ENCODE measurements around the gene OCEL1.

Gene OCEL1

DNA sequence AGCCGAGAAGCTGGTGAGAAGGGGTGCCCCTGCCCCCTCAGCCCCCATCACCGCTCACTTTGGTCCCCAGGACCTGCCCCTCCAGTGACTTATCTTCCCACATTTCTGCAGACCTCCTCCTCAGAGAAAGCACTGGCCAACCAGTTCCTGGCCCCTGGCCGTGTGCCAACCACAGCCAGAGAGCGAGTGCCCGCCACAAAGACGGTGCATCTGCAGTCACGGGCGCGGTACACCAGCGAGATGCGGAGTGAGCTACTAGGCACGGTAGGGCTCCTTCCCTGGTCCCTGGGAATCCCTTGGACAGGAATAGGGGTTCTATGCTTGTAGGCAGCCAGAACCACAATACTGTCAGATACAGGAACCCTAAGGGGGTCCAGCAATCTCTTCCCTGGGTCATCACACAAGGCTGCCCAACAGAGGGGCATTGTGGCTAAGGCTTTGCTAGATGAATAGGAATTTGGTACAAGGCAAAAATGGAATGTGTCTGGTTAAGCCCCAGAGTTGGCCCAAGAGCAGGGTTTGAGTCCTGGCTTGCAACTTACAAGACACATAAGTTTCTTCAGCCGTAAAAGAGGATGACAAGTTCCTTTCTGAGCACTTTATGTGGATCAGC is 9.9 kb upstream of the OCEL1 start:
- intact Hi-C loops (cut with micrococcal nuclease): no loop called here
- no peaks in the 10 kb centered on the region for H3K9me3 Mint-ChIP-seq
- H3K36me3 Mint-ChIP-seq (ENCODE audit: low read depth): peaks cover 68% of the 10 kb centered on the region
- H3K4me3 Mint-ChIP-seq: peak overlapping the region; percentile 79
- H3K4me1 Mint-ChIP-seq (ENCODE audit: low read depth): peaks cover 36% of the 10 kb centered on the region
- H3K27me3 Mint-ChIP-seq: no peaks in the 10 kb centered on the region
- peak overlapping the region; percentile 96 for H3K27ac Mint-ChIP-seq

DNA sequence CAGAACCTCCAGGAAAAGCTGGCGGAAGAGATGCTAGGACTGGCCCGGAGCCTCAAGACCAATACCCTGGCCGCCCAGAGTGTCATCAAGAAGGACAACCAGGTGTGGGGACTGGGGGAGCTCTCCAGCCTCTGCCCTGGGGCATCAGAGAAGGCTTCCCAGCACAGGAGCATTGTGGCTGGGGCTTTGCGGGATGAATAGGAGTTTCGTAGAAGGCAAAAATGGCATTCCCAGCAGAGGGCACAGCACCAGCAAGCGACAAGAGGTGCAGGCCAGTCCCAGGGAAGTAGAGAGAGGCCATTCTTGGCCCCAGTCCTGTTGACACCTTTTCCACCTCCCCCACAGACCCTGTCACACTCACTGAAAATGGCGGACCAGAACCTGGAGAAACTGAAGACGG is 6.7 kb upstream of the OCEL1 start:
- intact Hi-C loops (cut with micrococcal nuclease): no loop called here
- Mint-ChIP-seq H3K27ac (peak overlapping the region; percentile 51), H3K27me3 (no peaks in the 10 kb centered on the region), H3K4me3 (no peak overlapping the region), H3K4me1 (ENCODE audit: low read depth) (peaks cover 46% of the 10 kb centered on the region), H3K36me3 (ENCODE audit: low read depth) (peaks cover 37% of the 10 kb centered on the region), H3K9me3 (no peaks in the 10 kb centered on the region)

DNA sequence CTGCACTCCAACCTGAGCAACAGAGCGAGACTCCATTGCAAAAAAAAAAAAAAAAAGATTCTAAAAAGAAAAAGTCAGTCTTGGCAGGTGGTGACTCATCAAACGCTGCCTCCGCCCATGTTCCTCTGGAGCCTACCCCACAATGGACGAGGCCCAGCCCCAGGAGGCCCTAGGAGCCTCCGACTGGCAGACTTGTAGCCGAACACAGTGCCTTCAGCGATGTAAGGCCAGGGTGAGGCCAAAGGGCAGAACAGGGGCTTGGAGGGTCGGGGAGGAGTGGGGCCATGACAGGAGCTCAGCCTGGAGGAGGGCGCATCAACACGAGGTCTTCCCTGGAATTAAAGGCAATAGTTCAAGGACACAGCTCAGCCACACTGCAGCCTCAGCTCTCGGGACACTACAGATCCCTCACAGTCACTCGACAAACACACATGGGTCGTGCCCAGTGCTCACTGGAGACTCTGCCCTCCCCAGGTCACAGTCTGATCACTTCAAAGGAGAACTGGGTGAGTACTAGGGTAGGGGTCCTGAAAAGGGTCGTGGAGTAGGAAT is 5.7 kb upstream of the OCEL1 start:
- H3K27me3 Mint-ChIP-seq: no peaks in the 10 kb centered on the region
- H3K27ac Mint-ChIP-seq: peak overlapping the region; percentile 51
- H3K4me3 Mint-ChIP-seq: no peak overlapping the region
- no peaks in the 10 kb centered on the region for H3K9me3 Mint-ChIP-seq
- intact Hi-C loops (cut with micrococcal nuclease): no loop called here
- peaks cover 36% of the 10 kb centered on the region for H3K36me3 Mint-ChIP-seq (ENCODE audit: low read depth)
- H3K4me1 Mint-ChIP-seq (ENCODE audit: low read depth): peaks cover 41% of the 10 kb centered on the region

DNA sequence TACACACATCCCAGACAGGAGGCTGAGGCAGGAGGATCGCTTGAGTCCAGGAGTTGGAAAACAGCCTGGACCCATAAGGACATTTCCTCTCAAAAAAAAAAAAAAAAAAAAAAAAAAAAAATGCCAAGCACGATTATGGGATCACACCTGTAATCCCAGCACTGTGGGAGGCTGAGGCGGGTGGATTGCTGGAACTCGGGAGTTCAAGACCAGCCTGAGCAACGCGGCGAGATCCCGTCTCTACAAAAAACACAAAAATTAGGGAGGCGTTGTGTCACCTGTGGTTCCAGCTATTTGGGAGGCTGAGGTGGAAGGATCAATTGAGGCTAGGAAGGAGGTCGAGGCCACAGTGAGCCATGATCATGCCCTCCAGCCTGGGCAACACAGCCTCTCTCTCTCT is 973 bp upstream of the OCEL1 start:
- Mint-ChIP-seq H3K36me3 (ENCODE audit: low read depth) (peaks cover 35% of the 10 kb centered on the region), H3K27ac (no peak overlapping the region), H3K27me3 (no peaks in the 10 kb centered on the region), H3K4me3 (no peak overlapping the region), H3K9me3 (no peaks in the 10 kb centered on the region), H3K4me1 (ENCODE audit: low read depth) (peaks cover 35% of the 10 kb centered on the region)
- intact Hi-C loops (cut with micrococcal nuclease): loop anchor here (5.0 kb wide), 1 partner anchor 328 kb away; no protein-coding TSS in a partner anchor

DNA sequence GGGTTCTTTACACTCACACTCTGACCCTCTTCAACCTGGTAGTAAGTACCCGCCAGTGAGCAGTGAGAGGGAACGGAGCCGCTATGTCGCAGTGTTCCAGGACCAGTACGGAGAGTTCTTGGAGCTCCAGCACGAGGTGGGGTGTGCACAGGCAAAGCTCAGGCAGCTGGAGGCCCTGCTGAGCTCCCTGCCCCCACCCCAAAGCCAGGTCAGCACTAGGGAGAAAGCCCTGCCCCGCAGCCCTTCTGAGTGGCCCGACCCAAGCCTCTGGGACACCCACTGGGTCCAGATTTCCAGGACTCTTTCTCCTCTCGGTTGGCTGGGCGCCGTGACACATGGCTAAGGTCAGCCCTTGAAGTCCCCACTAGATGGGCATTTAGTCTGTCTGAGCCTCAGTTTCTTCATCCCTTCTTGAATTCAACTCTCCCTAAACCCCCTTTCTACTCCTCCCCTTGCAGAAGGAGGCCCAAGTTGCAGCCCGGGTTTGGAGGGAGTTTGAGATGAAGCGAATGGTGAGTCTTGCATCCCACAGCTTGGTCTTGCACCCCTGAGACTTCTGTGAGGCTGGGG is 1.9 kb downstream of the OCEL1 start:
- intact Hi-C loops (cut with micrococcal nuclease): loop anchor here (5.0 kb wide), 1 partner anchor 331 kb away; no protein-coding TSS in a partner anchor
- peaks cover 64% of the 10 kb centered on the region for H3K36me3 Mint-ChIP-seq (ENCODE audit: low read depth)
- no peaks in the 10 kb centered on the region for H3K27me3 Mint-ChIP-seq
- peaks cover 27% of the 10 kb centered on the region for H3K4me1 Mint-ChIP-seq (ENCODE audit: low read depth)
- no peaks in the 10 kb centered on the region for H3K9me3 Mint-ChIP-seq
- no peak overlapping the region for H3K4me3 Mint-ChIP-seq
- H3K27ac Mint-ChIP-seq: no peak overlapping the region

DNA sequence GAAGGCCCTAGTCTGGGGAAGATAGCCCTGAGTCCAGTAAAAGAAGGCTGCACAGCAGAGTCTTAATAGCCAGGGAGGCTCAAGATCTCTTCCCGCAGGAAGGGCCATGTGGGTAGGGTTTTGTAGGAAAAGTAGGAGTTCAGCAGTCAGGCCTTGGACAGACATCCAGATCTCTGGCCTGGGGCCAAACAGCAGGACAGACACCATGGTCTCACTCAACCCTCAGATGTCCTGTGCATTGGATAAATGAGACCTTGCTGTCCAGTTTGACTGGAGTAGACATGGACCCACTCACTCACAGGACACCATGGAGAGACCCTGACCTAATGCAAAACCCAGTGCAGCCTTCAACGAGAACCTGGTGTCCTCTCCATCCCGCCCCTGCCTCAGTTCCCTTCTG is 3.9 kb downstream of the OCEL1 start:
- Mint-ChIP-seq H3K9me3 (no peaks in the 10 kb centered on the region), H3K4me1 (ENCODE audit: low read depth) (peaks cover 26% of the 10 kb centered on the region), H3K36me3 (ENCODE audit: low read depth) (peaks cover 72% of the 10 kb centered on the region), H3K27ac (no peak overlapping the region), H3K27me3 (no peaks in the 10 kb centered on the region), H3K4me3 (no peak overlapping the region)
- intact Hi-C loops (cut with micrococcal nuclease): loop anchor here (5.0 kb wide), 1 partner anchor 333 kb away; no protein-coding TSS in a partner anchor

DNA sequence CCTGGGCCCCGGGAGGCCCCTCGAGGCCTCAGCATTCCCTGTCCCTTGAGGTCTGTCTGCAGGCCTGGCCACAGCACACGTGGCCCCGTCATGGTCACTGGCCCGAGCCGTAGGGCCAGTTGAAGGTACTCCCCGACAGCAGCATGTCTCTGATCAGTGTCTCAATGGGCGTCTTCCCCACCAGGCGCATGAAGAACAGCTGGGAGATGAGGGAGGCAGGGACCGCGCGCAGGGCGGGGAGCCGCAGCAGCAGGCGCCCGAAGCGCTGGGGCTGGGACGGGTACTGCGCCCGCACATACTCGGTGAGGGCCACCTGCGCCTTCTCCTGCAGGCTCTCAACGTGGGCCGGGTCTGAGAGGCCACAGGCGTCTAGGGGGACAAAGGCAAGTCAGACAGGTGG is 6.2 kb downstream of the OCEL1 start:
- intact Hi-C loops (cut with micrococcal nuclease): no loop called here
- Mint-ChIP-seq H3K27ac (no peak overlapping the region), H3K36me3 (ENCODE audit: low read depth) (peaks cover 60% of the 10 kb centered on the region), H3K9me3 (no peaks in the 10 kb centered on the region), H3K4me3 (no peak overlapping the region), H3K4me1 (ENCODE audit: low read depth) (peaks cover 37% of the 10 kb centered on the region), H3K27me3 (no peaks in the 10 kb centered on the region)

DNA sequence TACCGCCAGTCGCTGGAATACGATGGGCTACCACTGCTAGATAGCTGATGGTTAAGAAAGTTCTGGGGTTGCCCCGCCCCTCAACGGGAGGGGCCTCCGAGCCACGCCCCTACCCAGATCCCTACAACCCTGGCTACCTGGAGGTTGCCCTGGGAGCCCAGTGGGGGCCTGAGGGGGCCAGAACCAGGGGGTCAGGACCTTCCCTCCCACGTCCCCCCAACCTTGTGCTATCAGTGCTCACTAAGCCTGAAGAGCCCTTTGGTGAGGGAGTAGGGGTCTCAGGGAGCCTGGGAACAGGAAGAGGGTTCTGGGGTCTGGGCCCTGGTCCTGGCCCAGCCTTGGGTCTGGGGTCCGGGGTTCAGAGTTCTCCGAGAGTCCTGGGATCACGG is 8.9 kb downstream of the OCEL1 start:
- Mint-ChIP-seq H3K27ac (peak overlapping the region; percentile 30), H3K4me1 (ENCODE audit: low read depth) (peaks cover 35% of the 10 kb centered on the region), H3K36me3 (ENCODE audit: low read depth) (peaks cover 52% of the 10 kb centered on the region)

DNA sequence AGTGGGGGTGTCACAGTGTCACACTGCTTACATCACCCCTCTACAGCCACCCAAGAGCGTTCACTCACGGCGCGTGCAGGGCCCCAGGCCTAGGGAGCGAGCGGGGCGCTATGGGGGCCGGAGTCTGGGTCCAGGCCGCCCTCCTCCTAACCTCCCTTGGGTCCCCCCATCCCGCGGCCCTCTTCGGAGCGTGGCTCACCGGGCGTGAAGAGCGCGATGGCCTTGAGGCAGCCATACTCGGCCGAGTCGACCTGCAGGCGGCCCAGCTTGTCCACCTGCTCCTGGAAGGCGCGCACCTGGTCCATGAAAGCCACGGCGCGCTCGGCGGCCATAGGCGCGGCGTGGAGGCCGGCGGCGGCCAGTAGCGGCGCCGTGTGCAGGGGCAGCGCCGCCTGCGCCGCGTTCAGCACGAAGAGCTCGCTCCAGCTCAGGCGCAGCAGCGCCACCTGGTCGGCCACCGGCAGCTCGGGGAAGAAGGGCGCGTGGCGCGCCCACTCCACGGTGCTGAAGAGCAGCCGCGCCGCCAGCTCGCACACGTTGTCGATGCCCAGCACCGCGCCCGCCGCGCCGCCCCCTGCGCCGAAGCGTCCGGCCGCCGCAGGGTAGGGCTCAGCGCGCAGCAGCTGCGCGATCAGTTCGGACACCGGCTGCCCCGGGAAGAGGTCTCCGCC is 9.4 kb downstream of the OCEL1 start:
- H3K27ac Mint-ChIP-seq: peak overlapping the region; percentile 30
- peaks cover 35% of the 10 kb centered on the region for H3K4me1 Mint-ChIP-seq (ENCODE audit: low read depth)
- peaks cover 52% of the 10 kb centered on the region for H3K36me3 Mint-ChIP-seq (ENCODE audit: low read depth)
- H3K9me3 Mint-ChIP-seq: no peaks in the 10 kb centered on the region
- intact Hi-C loops (cut with micrococcal nuclease): no loop called here
- H3K4me3 Mint-ChIP-seq: peak overlapping the region; percentile 78
- no peaks in the 10 kb centered on the region for H3K27me3 Mint-ChIP-seq

More for the DNA sequence above, 8.9 kb downstream of the OCEL1 start:
- H3K9me3 Mint-ChIP-seq: no peaks in the 10 kb centered on the region
- intact Hi-C loops (cut with micrococcal nuclease): no loop called here
- peak overlapping the region; percentile 78 for H3K4me3 Mint-ChIP-seq
- no peaks in the 10 kb centered on the region for H3K27me3 Mint-ChIP-seq

DNA sequence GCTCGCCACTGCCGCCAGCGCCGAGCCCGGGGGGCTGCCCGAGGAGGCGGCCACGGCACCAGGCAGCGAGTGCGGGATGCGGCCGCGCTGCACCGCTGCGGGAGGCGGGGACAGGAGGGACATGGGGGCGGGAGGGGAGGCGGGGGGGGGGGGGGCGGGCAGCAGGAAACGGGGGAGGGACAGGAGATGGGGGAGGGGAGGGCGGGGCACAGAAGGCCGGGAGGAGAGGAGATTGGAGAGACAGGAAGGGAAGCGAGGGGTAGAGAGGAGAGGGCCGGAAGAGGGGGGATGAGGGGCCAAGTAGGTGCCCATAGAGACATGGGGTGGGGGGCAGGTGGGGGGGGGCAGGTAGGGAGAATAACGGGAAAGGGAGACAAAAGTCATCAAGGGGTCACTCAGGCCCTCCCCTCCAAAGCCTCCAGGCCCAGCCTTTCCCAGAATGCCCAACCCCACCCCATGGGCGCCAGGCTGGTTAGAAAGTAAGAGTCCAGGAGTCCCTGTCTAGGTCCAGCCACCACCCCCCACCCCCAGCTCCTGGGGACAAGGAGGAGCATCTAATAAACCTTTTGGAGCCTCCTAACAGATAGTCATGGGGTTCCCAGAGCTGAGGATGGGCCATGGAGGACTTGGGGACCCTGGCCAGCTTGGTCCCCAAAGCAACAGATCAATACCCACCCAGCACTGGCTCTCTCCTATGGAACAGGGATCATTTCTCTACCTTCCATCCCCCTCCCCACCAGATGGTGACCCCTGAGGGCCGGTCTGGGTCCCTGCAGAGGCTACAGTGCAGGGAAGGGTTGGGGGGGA is 10.1 kb downstream of the OCEL1 start:
- Mint-ChIP-seq H3K4me3 (peak overlapping the region; percentile 78), H3K27me3 (no peaks in the 10 kb centered on the region), H3K36me3 (ENCODE audit: low read depth) (peaks cover 52% of the 10 kb centered on the region), H3K9me3 (no peaks in the 10 kb centered on the region), H3K4me1 (ENCODE audit: low read depth) (peaks cover 35% of the 10 kb centered on the region), H3K27ac (peak overlapping the region; percentile 30)
- intact Hi-C loops (cut with micrococcal nuclease): no loop called here

DNA sequence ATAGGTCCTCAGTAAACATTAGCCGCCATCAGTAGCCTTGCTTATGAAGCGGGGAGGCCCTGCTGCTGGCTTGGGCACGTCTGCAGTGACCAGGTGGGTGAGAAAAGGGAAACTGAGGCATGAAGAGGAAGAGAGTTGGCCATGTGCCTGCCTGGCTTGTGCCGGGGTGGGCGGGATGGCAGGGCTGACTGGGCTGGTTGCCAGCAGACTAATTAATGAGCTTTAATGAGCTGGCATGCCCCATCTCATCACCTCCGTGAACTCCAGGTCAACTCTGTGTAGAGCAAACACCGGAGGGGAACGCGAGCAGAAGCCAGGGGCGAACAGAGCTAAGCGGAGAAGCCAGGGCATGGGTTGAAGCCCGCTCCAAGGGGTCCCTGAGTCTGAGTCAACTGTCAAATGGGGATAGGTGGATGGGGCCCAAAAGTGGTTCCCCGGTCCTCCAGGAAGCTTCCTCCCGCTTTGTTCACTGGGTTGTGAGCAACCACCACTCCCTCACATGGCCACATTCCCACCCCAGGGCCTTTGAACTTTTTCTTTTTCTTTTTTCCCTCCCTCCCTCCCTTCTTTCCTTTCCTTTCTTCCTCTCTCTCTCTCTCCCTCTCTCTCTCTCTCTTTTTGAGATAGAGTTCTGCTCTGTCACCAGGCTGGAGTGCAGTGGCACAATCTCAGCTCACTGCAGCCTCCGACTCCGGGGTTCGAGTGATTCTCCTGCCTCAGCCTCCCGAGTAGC is 11.0 kb downstream of the OCEL1 start:
- intact Hi-C loops (cut with micrococcal nuclease): no loop called here
- Mint-ChIP-seq H3K27ac (no peak overlapping the region), H3K4me3 (no peak overlapping the region), H3K36me3 (ENCODE audit: low read depth) (peaks cover 48% of the 10 kb centered on the region), H3K9me3 (no peaks in the 10 kb centered on the region), H3K4me1 (ENCODE audit: low read depth) (peaks cover 35% of the 10 kb centered on the region), H3K27me3 (no peaks in the 10 kb centered on the region)

DNA sequence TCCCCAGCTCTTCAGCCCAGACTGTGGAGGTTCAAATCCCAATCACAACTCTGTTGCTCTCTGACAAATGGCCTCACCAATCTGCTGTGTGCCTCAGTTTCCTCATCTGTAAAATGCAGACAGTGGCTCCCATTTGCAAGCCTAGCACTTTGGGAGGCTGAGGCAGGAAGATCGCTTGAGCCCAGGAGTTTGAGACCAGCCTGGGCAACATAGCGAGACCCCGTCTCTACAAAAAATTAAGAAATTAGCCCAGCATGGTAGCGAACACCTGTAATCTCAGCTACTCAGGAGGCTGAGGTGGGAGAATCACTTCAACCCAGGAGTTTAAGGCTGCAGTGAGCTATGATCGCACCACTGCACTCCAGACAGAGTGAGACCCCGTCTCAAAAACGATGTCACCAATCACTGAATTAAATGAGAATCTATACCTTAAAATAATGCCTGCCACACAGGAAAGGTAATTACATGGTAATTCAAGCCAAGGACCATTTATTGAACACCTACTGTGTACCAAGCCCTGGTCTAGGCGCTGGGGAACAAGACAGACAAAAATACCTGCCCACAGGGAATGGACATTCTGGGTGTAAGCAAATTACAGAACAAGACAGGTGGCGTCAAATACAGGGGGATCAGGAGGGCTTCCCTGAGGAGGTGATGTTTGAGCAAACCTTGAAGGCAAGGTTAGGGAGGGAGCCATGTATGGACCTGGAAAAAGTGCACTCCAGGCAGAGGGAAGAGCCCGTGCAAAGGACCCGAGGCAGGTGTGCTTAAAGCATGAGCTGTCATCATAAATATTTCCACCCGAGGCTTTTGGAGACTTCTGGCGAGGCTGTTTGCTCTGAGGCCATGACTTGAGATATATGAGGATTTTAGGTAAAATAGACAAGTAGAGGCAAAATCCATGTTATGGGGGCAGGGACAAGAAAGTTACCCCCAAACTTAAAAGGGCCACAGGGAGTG is 12.0 kb downstream of the OCEL1 start:
- Mint-ChIP-seq H3K4me3 (no peak overlapping the region), H3K4me1 (ENCODE audit: low read depth) (peaks cover 38% of the 10 kb centered on the region), H3K9me3 (no peaks in the 10 kb centered on the region), H3K27me3 (no peaks in the 10 kb centered on the region), H3K27ac (no peak overlapping the region), H3K36me3 (ENCODE audit: low read depth) (peaks cover 38% of the 10 kb centered on the region)
- intact Hi-C loops (cut with micrococcal nuclease): no loop called here

All from dendritic cell treated with granulocyte-macrophage colony-stimulating factor and Interleukin-4, amounts not matched to agents 40 ng/mL and 50 ng/mL, for 4 days (primary cell).